C4-2B (cell line): ENCODE data around the gene TMEM59.
A peak's percentile ranks its signal among the peaks of the same experiment; 100 is the strongest.

ENCODE experiments used
- H3K27ac ChIP-seq: fragments of 450-650 bp; 2 replicates; pipeline ENCODE4 v1.5.1; 2017
- ZFX ChIP-seq: fragments of 450-650 bp; IDR thresholded peaks from 2 replicates; pipeline ENCODE4 v1.6.1; 2017
- TF ChIP-seq, protein P1 (sequence below): fragments of 450-650 bp; conservative IDR thresholded peaks from 2 replicates; pipeline ENCODE4 v1.5.1; 2017; ENCODE audit warnings: mild to moderate bottlenecking

TMEM59 gene

DNA sequence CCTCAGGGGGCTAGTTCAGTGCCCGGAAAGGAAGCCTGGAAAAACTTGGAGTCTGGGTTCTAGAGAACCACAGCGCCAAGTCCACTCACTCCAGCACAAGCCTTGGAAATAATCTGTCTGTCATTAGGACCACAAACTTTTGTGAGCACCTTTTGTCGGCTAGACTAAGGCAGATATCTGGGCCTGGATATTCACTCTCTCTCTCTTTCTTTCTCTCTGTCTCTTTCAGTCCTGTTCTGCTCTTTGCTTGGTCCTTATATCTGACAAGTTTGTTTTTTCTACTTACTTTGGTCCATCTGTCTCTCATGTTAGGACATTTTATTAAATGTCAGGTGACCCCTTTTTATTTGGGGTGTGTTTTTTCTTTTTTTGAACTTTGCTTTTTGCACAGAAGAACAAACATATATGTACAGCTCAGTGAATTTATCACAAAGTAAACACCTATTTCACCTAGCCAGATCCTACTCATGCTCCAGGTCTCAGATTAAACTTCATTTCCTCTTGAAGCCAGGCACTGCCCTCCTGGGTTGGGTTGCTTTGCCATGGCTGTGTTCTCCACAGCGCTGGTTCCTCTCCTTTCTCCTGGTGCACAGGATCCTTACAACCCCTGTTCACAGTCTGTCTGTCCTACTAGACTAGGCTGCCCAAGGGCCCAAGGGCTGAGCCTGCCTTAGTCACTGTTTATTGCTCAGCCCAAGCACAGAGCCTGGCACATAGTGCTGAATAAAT is 41.2 kb upstream of the TMEM59 start:
- peak overlapping the region; percentile 69 for H3K27ac ChIP-seq
- TF ChIP-seq ZFX, result no peak
- TF ChIP-seq, protein P1, sequence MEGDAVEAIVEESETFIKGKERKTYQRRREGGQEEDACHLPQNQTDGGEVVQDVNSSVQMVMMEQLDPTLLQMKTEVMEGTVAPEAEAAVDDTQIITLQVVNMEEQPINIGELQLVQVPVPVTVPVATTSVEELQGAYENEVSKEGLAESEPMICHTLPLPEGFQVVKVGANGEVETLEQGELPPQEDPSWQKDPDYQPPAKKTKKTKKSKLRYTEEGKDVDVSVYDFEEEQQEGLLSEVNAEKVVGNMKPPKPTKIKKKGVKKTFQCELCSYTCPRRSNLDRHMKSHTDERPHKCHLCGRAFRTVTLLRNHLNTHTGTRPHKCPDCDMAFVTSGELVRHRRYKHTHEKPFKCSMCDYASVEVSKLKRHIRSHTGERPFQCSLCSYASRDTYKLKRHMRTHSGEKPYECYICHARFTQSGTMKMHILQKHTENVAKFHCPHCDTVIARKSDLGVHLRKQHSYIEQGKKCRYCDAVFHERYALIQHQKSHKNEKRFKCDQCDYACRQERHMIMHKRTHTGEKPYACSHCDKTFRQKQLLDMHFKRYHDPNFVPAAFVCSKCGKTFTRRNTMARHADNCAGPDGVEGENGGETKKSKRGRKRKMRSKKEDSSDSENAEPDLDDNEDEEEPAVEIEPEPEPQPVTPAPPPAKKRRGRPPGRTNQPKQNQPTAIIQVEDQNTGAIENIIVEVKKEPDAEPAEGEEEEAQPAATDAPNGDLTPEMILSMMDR, result no peak

DNA sequence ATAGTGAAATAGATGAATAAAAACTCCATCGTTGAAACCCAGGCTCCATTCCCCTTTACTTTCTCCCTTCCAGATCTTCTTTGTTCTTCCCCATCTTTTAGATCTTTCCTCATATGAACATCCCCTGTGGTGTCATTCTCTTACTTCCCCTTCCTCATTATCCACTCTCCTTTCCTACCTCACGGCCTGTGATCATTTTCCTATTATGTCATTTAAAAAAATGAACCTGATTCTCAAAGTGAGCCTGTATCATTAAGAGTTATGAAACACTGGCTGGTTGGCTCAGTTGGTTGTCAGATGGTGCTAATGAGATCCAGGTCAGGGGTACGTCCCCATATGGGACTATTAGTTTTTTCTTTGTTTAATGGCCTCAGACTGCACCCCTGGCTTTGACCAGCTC is 38.7 kb upstream of the TMEM59 start:
- TF ChIP-seq, protein P1, result no peak
- TF ChIP-seq ZFX, result no peak
- H3K27ac ChIP-seq, result no peak overlapping the region

DNA sequence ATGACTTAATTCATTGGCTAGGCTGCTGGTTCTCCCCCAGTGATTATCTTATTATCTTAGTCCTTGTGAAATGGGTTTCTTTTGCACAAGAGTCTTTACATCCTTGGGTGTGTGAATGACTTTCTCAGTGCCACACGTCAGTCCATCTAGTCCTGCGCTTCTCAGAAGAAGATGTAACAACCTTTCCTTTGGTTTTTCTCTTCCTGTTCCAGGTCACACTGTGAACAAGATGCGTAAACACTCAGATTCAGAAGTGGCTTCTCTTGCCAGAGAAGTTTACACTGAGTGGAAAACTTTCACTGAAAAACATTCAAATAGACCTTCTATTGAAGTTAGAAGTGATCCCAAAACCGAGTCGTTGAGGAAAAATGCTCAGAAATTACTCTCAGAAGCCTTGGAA is 35.4 kb upstream of the TMEM59 start:
- TF ChIP-seq, protein P1, result no peak
- no peak for TF ChIP-seq ZFX
- H3K27ac ChIP-seq, result no peak overlapping the region

DNA sequence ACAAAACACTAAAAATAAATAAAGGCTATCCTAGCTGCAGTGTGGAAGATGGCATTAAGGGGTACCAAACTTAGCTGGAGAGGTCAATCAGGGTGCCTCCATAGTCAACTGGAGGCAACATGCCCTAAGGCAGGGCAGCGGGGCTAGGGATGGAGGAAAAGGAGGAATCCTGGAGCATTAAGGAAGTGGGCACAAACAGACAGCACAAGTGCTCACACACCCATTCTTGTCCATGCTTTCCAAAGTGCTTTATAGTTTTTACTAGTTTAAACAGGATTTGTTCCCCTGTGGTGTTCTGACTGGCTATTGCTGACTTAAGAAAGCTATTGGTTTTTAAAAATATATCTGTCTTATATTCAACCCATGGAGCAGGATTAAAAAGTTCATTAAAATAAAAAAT is 33.8 kb upstream of the TMEM59 start:
- no peak overlapping the region for H3K27ac ChIP-seq
- TF ChIP-seq ZFX, result no peak
- TF ChIP-seq, protein P1, result no peak

DNA sequence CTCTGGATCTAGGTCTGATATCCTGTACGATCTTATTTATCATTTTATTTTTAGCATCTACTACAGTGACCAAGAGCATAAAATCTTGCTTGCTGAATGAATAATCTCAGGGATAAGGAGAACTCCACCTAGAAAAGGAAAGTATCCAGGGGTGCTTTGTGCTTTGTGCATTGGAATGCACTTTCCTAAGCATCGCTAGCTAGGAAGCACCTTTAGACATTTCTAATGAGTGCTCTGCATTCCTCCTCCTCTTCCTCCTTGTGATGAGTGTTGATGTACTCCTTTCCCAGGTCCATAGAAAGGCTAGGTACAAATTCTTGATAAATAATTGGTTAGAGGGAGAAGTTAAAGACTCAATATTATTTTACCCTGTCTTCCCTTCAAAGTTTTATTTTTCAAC is 31.8 kb upstream of the TMEM59 start:
- TF ChIP-seq, protein P1, result no peak
- TF ChIP-seq ZFX, result no peak
- no peak overlapping the region for H3K27ac ChIP-seq

DNA sequence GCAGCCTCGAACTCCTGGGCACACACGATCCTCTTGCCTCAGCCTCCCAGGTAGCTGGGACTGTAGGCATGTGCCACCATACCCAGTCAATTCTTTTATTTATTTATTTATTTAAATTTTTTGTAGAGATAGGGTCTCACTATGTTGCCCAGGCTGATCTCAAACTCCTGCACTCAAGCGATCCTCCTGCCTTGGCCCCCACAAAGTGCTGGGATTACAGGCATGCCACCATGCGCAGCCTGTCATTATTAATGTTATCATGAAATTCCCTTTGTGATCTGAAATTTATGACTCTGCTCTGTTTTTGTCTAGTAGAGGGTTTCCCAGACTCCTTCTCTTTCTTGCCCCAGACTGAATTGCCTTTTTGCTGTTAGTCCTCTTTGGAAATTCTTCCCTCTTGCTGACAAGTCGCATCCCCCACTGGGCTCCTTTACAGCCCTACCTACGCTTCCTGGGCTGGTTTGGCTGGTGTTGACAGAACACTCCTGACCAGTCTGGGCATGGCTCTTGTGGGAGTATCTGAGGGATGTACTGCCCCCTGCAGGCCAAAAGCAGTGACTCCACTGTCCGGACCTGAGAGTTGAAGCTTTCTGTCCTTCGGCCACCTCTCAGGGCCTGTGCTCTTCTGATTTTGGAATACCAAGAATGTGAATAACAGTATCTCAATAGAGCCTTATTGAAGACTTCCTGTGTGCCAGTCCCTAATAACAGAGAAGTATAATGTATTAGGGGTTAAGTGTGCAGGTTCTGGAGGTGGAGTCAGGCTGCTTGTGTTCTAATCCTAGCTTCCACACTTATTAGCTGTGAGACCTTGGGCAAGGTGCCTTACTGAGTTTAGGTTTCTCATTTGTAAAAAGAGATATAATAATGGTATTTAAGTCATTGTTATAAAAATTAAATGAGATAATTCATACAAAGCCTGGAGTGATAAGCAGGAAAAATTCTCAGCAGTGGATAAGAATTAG is 28.6 kb upstream of the TMEM59 start:
- H3K27ac ChIP-seq, result no peak overlapping the region
- TF ChIP-seq, protein P1, result peak; percentile 95
- no peak for TF ChIP-seq ZFX

DNA sequence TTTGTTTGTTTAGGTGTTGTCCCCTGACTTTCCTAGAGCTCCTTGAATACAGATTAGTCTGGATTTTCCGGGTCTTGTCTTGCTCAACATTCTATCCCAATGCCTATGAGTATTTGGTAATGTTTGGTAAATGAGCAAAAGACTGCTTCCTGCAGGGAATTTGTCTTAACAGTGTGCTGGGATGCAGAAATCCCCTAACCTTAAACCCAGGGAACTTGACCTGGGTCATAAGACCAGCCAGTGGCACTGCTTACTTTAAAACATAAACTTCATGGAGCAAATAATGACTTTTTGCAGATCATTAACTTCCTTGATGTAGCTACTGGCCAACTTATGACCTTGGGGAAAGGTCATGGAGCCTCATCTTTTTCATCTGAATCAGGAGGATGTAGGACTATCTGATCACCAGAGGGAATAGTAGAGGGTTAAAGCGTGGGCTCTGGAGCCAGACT is 27.6 kb upstream of the TMEM59 start:
- no peak overlapping the region for H3K27ac ChIP-seq
- TF ChIP-seq ZFX, result no peak
